Muscle layer of duodenum (tissue), 2 donors: ENCODE measurements around the gene OGDH.

Experiments
- H3K27ac ChIP-seq: one replicate; pipeline ENCODE4 v1.7.0; 2013; ENCODE audit warnings: mild to moderate bottlenecking, low read length
- H3K27me3 ChIP-seq: one replicate; pipeline ENCODE4 v1.7.0; 2013; ENCODE audit warnings: low read depth, mild to moderate bottlenecking, control low read depth, low read length
- H3K36me3 ChIP-seq, 2 donors: one replicate each; pipeline ENCODE4 v1.7.0; 2013; ENCODE audit warnings: low read length in 2 of 2, control low read depth in 1 of 2, mild to moderate bottlenecking in 1 of 2; ENCODE audit not compliant: insufficient read depth in 2 of 2, control insufficient read depth in 1 of 2
- H3K4me1 ChIP-seq, 2 donors: one replicate each; pipeline ENCODE4 v1.7.0; 2013; ENCODE audit warnings: low read length in 2 of 2, mild to moderate bottlenecking in 2 of 2, control low read depth in 1 of 2, moderate library complexity in 1 of 2; ENCODE audit not compliant: insufficient read depth in 2 of 2, control insufficient read depth in 1 of 2
- H3K4me3 ChIP-seq, 2 donors: one replicate each; pipeline ENCODE4 v1.7.0; 2013; ENCODE audit warnings: low read length in 2 of 2, low read depth in 1 of 2, mild to moderate bottlenecking in 1 of 2
- H3K9me3 ChIP-seq, 2 donors: one replicate each; pipeline ENCODE4 v1.7.0; 2013; ENCODE audit warnings: low read length in 2 of 2, control low read depth in 1 of 2, mild to moderate bottlenecking in 1 of 2; ENCODE audit not compliant: control insufficient read depth in 1 of 2
- donor health status: healthy.

Gene OGDH

DNA sequence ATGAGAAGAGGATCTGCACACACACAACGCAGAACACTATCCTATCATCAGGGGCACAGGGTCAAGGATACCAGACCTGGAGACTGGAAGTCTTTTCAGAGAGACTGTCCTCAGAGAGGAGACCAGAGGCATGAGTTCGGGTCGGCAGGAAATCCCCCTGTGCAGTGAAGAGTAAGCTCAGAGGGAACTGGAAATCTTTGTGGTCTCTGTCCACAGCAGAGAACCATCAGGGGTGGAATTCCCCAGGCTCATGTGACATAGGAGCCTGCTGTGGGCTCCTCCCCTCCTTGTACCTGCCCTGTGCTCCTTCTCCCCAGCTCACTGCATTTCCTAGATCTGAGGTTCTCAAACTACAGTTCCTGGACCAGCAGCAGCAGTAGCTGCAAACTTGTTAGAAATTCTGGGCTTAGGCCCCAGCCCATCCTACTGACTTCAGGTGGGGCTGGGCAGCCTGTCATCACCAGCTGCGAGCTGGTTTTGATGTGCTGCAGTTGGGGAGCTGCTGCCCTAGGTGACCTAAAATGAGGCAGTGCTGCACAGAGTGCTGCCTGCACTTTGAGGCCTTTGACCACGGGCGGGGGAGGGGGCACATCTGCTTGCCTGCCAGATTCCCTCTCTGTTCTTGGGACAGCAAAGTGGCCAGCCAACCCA is 144.6 kb downstream of the OGDH start:
- Histone ChIP-seq H3K36me3 (peaks cover 0 to 2% of the 10 kb centered on the region in 2 donors), H3K9me3 (no peaks in the 10 kb centered on the region), H3K4me1 (peaks cover 26 to 33% of the 10 kb centered on the region in 2 donors), H3K27me3 (no peaks in the 10 kb centered on the region), H3K4me3 (peak overlapping the region; percentile 67 to 77), H3K27ac (peak overlapping the region; percentile 31)

DNA sequence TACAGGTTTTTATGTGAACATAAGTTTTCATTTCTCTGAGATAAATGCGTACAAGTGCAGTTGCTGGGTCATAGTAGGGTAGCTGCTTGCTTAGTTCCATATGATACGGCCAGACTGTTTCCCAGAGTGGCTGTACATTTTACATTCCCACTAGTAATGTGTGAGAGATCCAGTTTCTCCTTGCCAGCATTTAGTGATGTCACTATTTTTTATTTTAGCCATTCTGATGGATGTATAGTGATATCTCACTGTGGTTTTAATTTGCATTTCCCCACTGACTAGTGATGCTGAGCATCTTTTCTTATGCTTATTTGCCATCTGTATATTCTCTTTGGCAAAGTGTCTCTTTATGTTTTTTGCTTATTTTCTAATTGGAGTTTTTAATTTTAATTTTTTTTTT is 146.4 kb downstream of the OGDH start:
- Histone ChIP-seq H3K36me3 (peaks cover 8% of the 10 kb centered on the region in 2 donors), H3K4me1 (peaks cover 23 to 47% of the 10 kb centered on the region in 2 donors), H3K27me3 (no peaks in the 10 kb centered on the region), H3K27ac (no peak overlapping the region), H3K4me3 (no peak overlapping the region), H3K9me3 (no peaks in the 10 kb centered on the region)

DNA sequence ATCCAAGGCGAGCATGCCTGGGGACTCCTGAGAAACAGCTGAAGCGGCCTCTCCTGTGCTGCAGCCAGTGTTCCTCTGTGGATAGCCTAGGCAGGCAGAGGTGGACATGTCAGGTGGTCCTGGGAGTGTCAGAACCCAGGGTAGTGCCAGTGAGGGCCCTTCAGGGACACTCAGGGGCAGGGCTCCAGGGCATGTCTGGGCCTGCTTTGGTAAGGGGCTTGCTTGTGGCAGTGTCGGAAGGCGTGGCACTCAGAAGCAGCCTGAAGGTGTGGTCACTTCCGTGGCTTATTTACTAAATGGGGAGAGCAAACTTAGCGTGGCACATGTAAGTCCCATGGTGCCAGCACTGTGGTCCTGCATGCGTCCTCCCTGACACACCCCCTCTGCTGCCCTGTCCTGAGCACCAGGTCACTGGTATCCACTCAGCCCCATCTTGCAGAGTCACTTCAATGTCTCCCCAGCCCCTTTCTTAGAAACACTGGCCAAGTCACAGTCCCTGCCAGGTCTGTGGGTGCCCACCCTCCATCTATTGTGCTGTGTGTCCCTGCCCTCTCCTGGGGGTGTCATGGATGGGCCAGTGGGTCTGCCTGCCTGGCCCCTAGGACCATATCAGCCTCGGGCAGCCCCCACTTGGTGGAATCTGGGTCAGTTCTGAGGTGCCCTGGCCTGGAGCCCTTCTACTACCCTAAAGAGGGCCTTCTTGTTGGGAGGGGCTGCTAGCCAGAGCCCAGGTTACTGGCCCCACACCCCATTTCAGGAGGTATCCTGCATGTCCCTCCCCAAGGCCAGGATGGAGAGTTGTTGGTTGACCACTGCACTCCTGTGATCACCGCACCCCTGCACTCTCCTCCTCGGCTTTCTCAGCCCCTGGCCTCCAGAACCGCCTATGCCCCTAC is 148.6 kb downstream of the OGDH start:
- no peaks in the 10 kb centered on the region for H3K9me3 ChIP-seq
- no peaks in the 10 kb centered on the region for H3K27me3 ChIP-seq
- H3K36me3 ChIP-seq, result peaks cover 16 to 25% of the 10 kb centered on the region in 2 donors
- H3K4me1 ChIP-seq, result peaks cover 16 to 43% of the 10 kb centered on the region in 2 donors
- peak overlapping the region; percentile 43 for H3K27ac ChIP-seq
- no peak overlapping the region for H3K4me3 ChIP-seq

DNA sequence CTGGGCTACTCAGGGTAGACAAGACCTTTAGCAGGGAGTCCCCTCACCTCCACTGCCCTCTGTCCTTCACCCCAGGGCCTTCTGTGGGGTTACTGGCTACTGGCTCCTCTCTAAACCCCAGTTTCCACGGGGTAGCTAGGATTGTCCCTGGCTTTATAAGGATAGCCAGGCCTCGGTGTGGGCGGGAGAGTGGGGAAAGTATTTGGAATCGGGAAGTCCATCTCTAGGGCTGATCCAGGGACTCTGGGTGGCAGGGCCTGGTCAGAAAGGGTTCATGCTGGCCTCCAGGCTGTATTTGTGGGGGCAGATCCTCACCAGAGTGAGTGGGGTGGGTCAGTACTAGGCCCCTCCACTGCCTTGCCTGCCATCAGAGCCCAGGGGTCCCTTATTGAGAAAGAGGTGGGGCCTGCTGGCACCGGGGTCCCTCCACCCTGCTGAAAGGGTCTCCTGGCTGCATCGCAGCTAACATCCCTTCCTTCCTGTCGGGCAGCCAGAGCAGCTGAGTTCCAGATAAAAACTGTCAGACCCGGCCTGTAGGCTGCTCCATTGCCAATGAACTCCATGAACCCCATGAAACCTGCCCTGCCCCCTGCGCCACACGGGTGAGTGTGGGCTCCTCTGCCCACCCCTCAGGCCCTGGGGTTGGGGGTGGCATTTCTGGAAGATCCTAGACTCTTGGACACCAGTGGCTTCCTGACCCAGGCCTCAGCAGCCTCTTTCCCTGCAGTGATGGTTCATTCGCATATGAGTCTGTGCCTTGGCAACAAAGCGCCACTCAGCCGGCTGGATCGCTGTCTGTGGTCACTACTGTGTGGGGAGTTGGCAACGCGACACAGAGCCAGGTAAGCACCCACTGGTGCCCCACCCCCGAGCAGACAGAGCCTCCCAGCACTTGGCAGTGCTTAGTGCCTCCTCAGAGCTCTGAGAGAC is 149.5 kb downstream of the OGDH start:
- H3K36me3 ChIP-seq, result peaks cover 17 to 34% of the 10 kb centered on the region in 2 donors
- H3K27me3 ChIP-seq, result no peaks in the 10 kb centered on the region
- peaks cover 7 to 34% of the 10 kb centered on the region in 2 donors for H3K4me1 ChIP-seq
- H3K27ac ChIP-seq, result peak overlapping the region; percentile 43
- H3K4me3 ChIP-seq, result no peak overlapping the region
- H3K9me3 ChIP-seq, result no peaks in the 10 kb centered on the region

DNA sequence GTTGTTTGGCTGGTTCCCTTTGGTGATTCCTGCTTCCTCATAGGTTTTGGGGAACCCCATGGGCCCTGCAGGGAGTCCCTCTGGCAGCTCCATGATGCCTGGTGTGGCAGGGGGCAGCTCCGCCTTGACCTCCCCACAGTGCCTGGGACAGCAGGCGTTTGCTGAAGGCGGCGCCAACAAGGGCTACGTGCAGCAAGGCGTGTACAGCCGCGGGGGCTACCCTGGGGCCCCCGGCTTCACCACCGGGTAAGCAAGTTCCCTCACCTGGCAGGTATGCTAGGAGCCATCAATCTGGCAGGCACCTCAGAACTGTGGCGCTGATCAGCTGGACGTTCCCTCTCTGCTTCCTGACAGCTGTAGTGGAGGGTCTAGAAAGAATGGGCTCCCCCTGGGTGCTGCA is 150.5 kb downstream of the OGDH start:
- Histone ChIP-seq H3K27ac (no peak overlapping the region), H3K36me3 (peaks cover 17 to 41% of the 10 kb centered on the region in 2 donors), H3K4me3 (peak overlapping the region in 1 of 2 donors; percentile 33), H3K9me3 (no peaks in the 10 kb centered on the region), H3K4me1 (peaks cover 6 to 27% of the 10 kb centered on the region in 2 donors), H3K27me3 (no peaks in the 10 kb centered on the region)

DNA sequence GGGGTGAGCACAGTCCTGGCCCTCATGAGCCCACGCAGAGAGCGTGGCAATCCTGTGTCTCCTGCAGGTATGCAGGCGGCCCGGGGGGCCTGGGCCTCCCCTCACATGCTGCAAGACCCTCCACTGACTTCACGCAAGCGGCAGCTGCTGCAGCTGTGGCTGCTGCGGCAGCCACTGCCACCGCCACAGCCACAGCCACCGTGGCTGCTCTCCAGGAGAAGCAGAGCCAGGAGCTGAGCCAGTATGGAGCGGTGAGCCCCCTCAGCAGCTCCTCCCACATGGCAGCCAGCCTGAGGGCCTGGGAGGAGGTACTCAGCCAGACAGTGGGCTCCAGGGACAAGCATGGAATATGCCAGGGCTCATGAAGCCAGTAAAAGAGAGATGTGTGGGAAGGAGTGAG is 150.9 kb downstream of the OGDH start:
- no peaks in the 10 kb centered on the region for H3K9me3 ChIP-seq

DNA sequence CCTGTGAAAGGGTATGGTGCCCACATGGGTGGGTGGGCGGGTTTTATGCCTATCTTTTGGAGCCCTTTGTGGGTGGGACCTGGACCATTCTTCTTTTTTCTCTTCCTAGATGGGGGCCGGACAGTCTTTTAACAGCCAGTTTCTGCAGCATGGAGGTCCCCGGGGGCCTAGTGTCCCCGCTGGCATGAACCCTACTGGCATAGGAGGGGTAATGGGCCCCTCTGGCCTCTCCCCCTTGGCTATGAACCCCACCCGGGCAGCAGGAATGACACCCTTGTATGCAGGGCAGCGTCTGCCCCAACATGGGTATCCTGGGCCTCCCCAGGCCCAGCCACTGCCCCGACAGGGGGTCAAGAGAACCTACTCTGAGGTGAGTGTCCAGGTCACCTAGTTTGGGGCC is 151.3 kb downstream of the OGDH start:
- Histone ChIP-seq H3K4me1 (peaks cover 6 to 27% of the 10 kb centered on the region in 2 donors), H3K27ac (no peak overlapping the region), H3K4me3 (no peak overlapping the region), H3K27me3 (no peaks in the 10 kb centered on the region), H3K36me3 (peaks cover 18 to 48% of the 10 kb centered on the region in 2 donors), H3K9me3 (no peaks in the 10 kb centered on the region)

More for the DNA sequence above, 150.9 kb downstream of the OGDH start:
- peaks cover 17 to 45% of the 10 kb centered on the region in 2 donors for H3K36me3 ChIP-seq
- H3K27ac ChIP-seq, result no peak overlapping the region
- peak overlapping the region in 1 of 2 donors; percentile 33 for H3K4me3 ChIP-seq
- peaks cover 6 to 27% of the 10 kb centered on the region in 2 donors for H3K4me1 ChIP-seq
- H3K27me3 ChIP-seq, result no peaks in the 10 kb centered on the region
